Activated B cell treated with CpG ODN at 0.5 μM for 24 hours (primary cell): Measurements from ENCODE around the gene APBA1. TPM values are rescaled to one million over a fixed set of nuclear protein-coding genes. Genes with fewer than 3 reads are reported as not detected.

Experiments used
- ATAC-seq: fragments of 200-7000 bp; cut with Tn5 transposase; one replicate; pipeline ENCODE4 v1.10.0; 2021; ENCODE audit warnings: low read depth, mild to moderate bottlenecking, moderate library complexity
- CTCF ChIA-PET: fragments of 350-600 bp; sonication (Branson Sonifier 250); formaldehyde crosslinking; loops from one replicate; lab custom pipeline; 2021; ENCODE audit warnings: antibody characterized with exemption; lab: Charles Lee
- POLR2A ChIA-PET: fragments of 350-600 bp; sonication (Branson Sonifier 250); formaldehyde crosslinking; loops from one replicate; lab custom pipeline; 2021; ENCODE audit warnings: antibody characterized with exemption; lab: Charles Lee
- DNase-seq: peaks from one replicate; pipeline ENCODE4 v3.0.0; 2022
- H3K27ac Mint-ChIP-seq: one replicate; pipeline ENCODE4 v1.8.0; 2020; ENCODE audit warnings: mixed read lengths
- H3K27me3 Mint-ChIP-seq: one replicate; pipeline ENCODE4 v1.8.0; 2021; ENCODE audit warnings: mixed read lengths
- H3K36me3 Mint-ChIP-seq: one replicate; pipeline ENCODE4 v1.8.0; 2021; ENCODE audit warnings: low read depth, mixed read lengths
- H3K4me1 Mint-ChIP-seq: one replicate; pipeline ENCODE4 v1.8.0; 2021; ENCODE audit warnings: mixed read lengths
- H3K4me3 Mint-ChIP-seq: one replicate; pipeline ENCODE4 v1.8.0; 2020; ENCODE audit warnings: mild to moderate bottlenecking, mixed read lengths
- H3K9me3 Mint-ChIP-seq: one replicate; pipeline ENCODE4 v1.8.0; 2020; ENCODE audit warnings: mixed read lengths
- intact Hi-C: fragments of 100-400 bp; cut with micrococcal nuclease; formaldehyde crosslinking; loops from one replicate; pipeline ENCODE4 v1.15.1; 2024
- total RNA-seq: library from RNA; stranded (reverse); gene quantifications from 2 replicates; pipeline ENCODE4 v1.2.3, GENCODE V29; 2022
- TF ChIP-seq, protein P1 (sequence below): fragments of 200-600 bp; IDR thresholded peaks from one replicate; pipeline ENCODE4 v1.8.0; 2022; ENCODE audit warnings: antibody characterized with exemption, mild to moderate bottlenecking

Gene APBA1
- total RNA-seq, 1 donor from 2014 or later = not detected

DNA sequence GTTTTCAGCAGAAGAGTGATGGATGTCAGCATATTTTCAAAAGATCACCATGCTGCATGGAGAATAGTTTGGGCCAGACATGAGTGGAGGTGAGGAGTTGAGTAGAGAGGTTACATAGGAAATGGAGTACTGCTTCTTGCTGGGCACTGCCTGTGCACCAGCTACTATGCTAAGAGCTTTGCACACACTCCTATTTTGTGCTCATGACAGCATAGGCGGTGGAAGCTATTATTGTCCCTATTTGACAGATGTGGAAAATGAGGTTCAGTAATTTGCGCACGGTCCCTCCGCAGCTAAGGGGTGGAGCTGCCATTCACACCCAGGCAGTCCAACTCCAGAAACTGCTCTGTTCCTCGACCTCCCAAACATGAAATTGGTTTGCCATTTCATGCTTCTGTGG, 279.3 kb downstream of the APBA1 start:
- CTCF ChIA-PET = no interaction called here
- POLR2A ChIA-PET = no interaction called here
- TF ChIP-seq, protein P1, sequence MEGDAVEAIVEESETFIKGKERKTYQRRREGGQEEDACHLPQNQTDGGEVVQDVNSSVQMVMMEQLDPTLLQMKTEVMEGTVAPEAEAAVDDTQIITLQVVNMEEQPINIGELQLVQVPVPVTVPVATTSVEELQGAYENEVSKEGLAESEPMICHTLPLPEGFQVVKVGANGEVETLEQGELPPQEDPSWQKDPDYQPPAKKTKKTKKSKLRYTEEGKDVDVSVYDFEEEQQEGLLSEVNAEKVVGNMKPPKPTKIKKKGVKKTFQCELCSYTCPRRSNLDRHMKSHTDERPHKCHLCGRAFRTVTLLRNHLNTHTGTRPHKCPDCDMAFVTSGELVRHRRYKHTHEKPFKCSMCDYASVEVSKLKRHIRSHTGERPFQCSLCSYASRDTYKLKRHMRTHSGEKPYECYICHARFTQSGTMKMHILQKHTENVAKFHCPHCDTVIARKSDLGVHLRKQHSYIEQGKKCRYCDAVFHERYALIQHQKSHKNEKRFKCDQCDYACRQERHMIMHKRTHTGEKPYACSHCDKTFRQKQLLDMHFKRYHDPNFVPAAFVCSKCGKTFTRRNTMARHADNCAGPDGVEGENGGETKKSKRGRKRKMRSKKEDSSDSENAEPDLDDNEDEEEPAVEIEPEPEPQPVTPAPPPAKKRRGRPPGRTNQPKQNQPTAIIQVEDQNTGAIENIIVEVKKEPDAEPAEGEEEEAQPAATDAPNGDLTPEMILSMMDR = no peak

DNA sequence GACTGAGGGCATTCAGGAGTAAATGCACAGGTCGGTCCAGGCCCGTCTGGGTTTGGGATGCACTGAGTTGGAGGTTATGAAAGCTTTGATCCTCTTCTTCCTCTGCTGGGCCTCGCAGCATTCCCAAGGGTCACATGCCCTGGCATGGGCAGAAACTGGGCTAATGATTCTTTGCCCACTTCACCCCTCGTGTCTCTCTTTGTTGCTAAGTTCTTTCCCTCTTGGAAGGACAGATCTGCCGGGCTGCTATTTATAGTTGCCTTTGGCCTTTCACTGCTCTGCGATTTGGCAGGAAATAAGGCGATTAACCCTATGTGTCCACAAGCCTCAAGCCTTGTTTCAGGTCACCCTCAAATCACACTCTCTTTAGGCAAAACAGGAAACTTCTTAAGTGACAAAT, 280.2 kb downstream of the APBA1 start:
- ChIA-PET CTCF (no interaction called here), POLR2A (no interaction called here)
- H3K9me3 Mint-ChIP-seq = no peaks in the 10 kb centered on the region
- peaks cover 2% of the 10 kb centered on the region for H3K27me3 Mint-ChIP-seq
- no peak overlapping the region for H3K27ac Mint-ChIP-seq
- TF ChIP-seq, protein P1 = no peak
- ATAC-seq (no peak), DNase-seq (no peak)
- H3K4me3 Mint-ChIP-seq = no peak overlapping the region
- intact Hi-C loops = no loop called here
- no peaks in the 10 kb centered on the region for H3K36me3 Mint-ChIP-seq
- no peaks in the 10 kb centered on the region for H3K4me1 Mint-ChIP-seq

More for the DNA sequence above, 279.3 kb downstream of the APBA1 start:
- Mint-ChIP-seq H3K9me3 (no peaks in the 10 kb centered on the region), H3K27me3 (peaks cover 2% of the 10 kb centered on the region), H3K4me3 (no peak overlapping the region), H3K27ac (no peak overlapping the region), H3K4me1 (no peaks in the 10 kb centered on the region), H3K36me3 (no peaks in the 10 kb centered on the region)
- ATAC-seq (no peak), DNase-seq (no peak)
- intact Hi-C loops = no loop called here

DNA sequence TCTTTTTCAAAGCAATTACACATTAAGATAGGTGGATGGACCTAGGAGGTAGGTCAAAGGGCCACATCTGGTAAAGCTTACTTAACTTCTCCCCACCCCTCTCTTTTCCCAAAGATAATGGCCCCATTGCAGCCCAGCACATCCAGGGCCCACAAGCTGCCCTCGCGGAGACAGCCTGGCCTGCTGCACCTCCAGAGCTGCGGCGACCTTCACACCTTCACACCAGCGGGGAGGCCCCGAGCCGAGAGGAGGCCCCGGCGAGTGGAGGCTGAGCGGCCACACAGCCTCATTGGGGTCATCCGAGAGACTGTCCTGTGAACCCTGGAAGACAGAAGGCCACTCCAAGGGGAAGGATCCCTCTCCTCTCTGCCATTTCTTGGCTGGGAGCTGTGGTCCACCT, 280.7 kb downstream of the APBA1 start:
- POLR2A ChIA-PET = no interaction called here
- H3K27ac Mint-ChIP-seq = no peak overlapping the region
- CTCF ChIA-PET = no interaction called here
- H3K9me3 Mint-ChIP-seq = no peaks in the 10 kb centered on the region
- no peak overlapping the region for H3K4me3 Mint-ChIP-seq
- H3K27me3 Mint-ChIP-seq = peaks cover 2% of the 10 kb centered on the region
- intact Hi-C loops = no loop called here
- H3K36me3 Mint-ChIP-seq = no peaks in the 10 kb centered on the region
- ATAC-seq (no peak), DNase-seq (no peak)
- TF ChIP-seq, protein P1 = no peak
- H3K4me1 Mint-ChIP-seq = no peaks in the 10 kb centered on the region

DNA sequence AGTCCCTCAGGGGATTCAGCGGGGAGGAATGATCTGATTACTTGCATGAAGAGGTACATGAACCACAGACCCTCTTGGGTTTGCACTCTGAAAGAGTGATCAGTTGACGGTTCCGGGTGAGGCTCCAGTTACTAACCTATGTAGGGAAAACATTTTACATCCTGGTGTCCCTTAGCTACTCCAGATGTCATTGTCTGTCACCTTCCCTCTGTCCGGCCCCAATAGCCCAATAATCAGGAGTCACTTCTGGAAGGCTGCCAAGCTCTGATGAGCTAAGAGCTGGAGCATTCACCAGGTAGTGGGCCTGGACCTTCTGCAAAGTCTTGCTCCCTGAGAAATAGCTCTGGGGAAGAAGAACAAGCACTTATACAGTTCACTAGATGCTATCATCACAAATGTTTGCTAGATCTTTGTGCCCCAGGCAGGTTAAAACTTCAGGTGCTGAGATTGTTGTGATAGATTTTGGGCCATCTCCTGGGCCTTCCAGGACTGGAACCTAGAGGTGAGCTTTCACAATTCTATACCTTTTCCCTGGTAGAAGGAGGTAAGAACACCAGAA, 282.7 kb downstream of the APBA1 start:
- TF ChIP-seq, protein P1 = no peak
- ChIA-PET POLR2A (no interaction called here), CTCF (no interaction called here)
- ATAC-seq = no peak
- H3K27me3 Mint-ChIP-seq = peaks cover 5% of the 10 kb centered on the region
- intact Hi-C loops = no loop called here
- no peak overlapping the region for H3K27ac Mint-ChIP-seq
- H3K36me3 Mint-ChIP-seq = no peaks in the 10 kb centered on the region
- no peak for DNase-seq
- H3K4me3 Mint-ChIP-seq = no peak overlapping the region
- no peaks in the 10 kb centered on the region for H3K4me1 Mint-ChIP-seq
- H3K9me3 Mint-ChIP-seq = no peaks in the 10 kb centered on the region

DNA sequence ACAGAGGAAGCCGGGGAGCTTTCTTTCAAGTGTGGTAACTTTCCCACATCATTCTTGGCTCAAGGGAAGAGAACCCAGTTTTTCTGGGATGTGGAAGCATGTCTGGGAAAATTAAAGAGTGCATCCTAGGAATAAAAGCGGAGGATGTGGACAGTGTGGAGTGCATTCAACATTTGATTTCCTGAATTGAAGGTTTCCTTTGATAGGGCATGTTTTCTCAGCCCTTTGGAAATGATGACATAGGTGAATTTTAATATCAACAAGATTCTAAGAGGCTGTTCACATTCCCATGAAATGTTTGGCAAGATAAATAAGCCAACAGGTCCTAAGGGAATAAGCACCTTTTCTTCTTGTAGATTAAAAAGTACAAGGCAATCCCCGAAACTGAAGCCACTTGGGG, 283.6 kb downstream of the APBA1 start:
- Mint-ChIP-seq H3K9me3 (no peaks in the 10 kb centered on the region), H3K4me3 (no peak overlapping the region), H3K27me3 (peaks cover 10% of the 10 kb centered on the region), H3K4me1 (no peaks in the 10 kb centered on the region), H3K27ac (no peak overlapping the region), H3K36me3 (no peaks in the 10 kb centered on the region)
- ChIA-PET CTCF (no interaction called here), POLR2A (no interaction called here)
- ATAC-seq (no peak), DNase-seq (no peak)
- intact Hi-C loops = no loop called here
- TF ChIP-seq, protein P1 = no peak
